Right cardiac atrium (tissue), 5 donors: ENCODE measurements around the gene UPK3A. TPM values are rescaled to one million over a fixed set of nuclear protein-coding genes. Genes with fewer than 3 reads are reported as not detected.
"Not testable (repeated sequence)": the region's sequence is repeated elsewhere in the genome, so short reads cannot be mapped to it uniquely, and the experiment has no call there.

Experiments used
- ATAC-seq, 2 donors: fragments of 200-7000 bp; cut with Tn5 transposase; one replicate each; pipeline versions ENCODE4 v1.8.0 to v1.9.1; 2020; ENCODE audit warnings: moderate library complexity in 2 of 2, mild to moderate bottlenecking in 1 of 2
- DNase-seq, 3 donors: peaks; one replicate each; pipeline ENCODE4 v3.0.0-alpha.2; 2020
- H3K27ac ChIP-seq: one replicate; pipeline ENCODE4 v1.5.1; 2013; ENCODE audit warnings: mild to moderate bottlenecking, low read length, control low read depth, moderate library complexity
- H3K27me3 ChIP-seq: one replicate; pipeline ENCODE4 v1.6.1; 2013; ENCODE audit not compliant: control insufficient read depth, insufficient read depth
- H3K4me1 ChIP-seq: one replicate; pipeline ENCODE4 v1.6.1; 2013; ENCODE audit warnings: low read length; ENCODE audit not compliant: control insufficient read depth, insufficient read depth
- H3K4me3 ChIP-seq: one replicate; pipeline ENCODE4 v1.5.1; 2013; ENCODE audit warnings: low read length, control low read depth
- H3K9me3 ChIP-seq: one replicate; pipeline ENCODE4 v1.6.1; 2013; ENCODE audit warnings: low read length; ENCODE audit not compliant: control insufficient read depth
- WGBS: extraction: QIAGEN DNeasy Blood & Tissue Kit; methylation state at CpG from one replicate; pipeline ENCODE4 v1.1.7; 2013; 5-methylcytosine and 5-hydroxymethylcytosine counted together
- intact Hi-C, 4 donors: fragments of 100-400 bp; cut with DNase I; formaldehyde crosslinking; loops; one replicate each; pipeline versions ENCODE4 v1.11.0 to v1.14.0; 2022 to 2023
- polyA plus RNA-seq: library from polyadenylated mRNA; stranded (reverse); fragments of 200-250 nt; gene quantifications from one replicate; pipeline ENCODE4 v1.2.3, GENCODE V29; 2013
- total RNA-seq, 4 donors: library from RNA; stranded (reverse); fragmentation: NEBNext Ultra II Directional; extraction: Animal tissue kit (Norgen Biotek cat#: 25700); gene quantifications; one replicate each; pipeline ENCODE4 v1.2.1, GENCODE V29; 2021
- donor health status: healthy with polysubstance abuse.
- donor health status: DM: no; HTN: yes; CAD: no.
- donor health status: DM: no; HTN: no; CAD: no.
- donor health status: DM: no; HTN: yes; CAD: no; lungs with severe emphysema.
- donor health status: DM: yes; HTN: yes; CAD: no.

Gene UPK3A
- total and polyA plus RNA-seq, 5 donors, result not detected

DNA sequence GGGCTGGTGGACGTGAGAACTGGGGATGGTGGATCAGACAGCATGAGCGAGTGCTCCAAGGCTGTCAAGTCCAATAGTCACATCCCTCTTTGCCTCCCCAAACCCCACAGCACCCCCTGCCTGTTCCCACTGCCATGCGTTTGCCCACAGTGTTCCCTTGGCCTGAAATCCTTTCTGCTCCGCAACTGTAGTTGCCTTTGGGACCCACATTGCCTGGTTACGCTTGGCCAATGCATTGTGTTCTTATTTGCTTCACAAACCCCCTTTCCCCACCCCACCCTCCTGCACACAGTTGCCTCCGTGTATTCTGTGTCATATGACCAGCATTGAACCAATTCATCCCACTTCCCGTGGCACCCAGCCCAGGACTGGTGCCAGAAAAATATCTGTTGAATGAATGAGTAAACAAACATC, 42.0 kb upstream of the UPK3A start:
- DNase-seq, result no peak
- Histone ChIP-seq H3K27me3 (no peaks in the 10 kb centered on the region), H3K9me3 (no peaks in the 10 kb centered on the region), H3K4me1 (no peaks in the 10 kb centered on the region), H3K4me3 (no peak overlapping the region), H3K27ac (no peak overlapping the region)
- intact Hi-C loops, result no loop called here
- ATAC-seq, result no peak
- WGBS, result 61% methylated on average over 7 of the region's 7 CpGs

DNA sequence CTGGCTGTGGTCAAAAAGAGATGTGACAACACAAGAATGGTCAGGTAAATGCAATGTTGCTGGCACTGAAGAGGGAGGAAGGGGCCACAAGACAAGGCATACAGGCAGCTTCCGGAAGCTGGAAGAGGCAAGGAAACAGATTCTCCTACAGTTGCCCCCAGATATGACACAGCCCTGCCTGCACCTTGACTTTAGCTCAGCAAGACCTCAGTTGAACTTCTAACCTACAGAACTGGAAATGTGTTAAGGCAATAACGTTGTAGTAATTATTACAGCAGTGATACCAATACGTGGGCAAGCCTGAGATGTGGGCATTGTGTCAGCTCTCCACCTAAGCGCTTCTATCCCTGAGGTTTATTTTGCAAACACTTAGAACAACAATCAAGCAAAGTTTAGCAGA, 39.8 kb upstream of the UPK3A start:
- H3K4me3 ChIP-seq, result no peak overlapping the region
- intact Hi-C loops, result no loop called here
- H3K9me3 ChIP-seq, result no peaks in the 10 kb centered on the region
- H3K27me3 ChIP-seq, result no peaks in the 10 kb centered on the region
- no peak for DNase-seq
- no peak overlapping the region for H3K27ac ChIP-seq
- ATAC-seq, result no peak
- H3K4me1 ChIP-seq, result no peaks in the 10 kb centered on the region
- 81% methylated on average over 4 of the region's 4 CpGs for WGBS

GRCh38 chr22:45246060-45246985, 38.4 kb upstream of the UPK3A start:
- Histone ChIP-seq H3K27ac (no peak overlapping the region), H3K9me3 (no peaks in the 10 kb centered on the region), H3K27me3 (no peaks in the 10 kb centered on the region), H3K4me3 (no peak overlapping the region), H3K4me1 (no peaks in the 10 kb centered on the region)
- WGBS, result 66% methylated on average over 13 of the region's 13 CpGs
- DNase-seq (no peak), ATAC-seq (peak; percentile 34 to 63)
- intact Hi-C loops, result no loop called here

DNA sequence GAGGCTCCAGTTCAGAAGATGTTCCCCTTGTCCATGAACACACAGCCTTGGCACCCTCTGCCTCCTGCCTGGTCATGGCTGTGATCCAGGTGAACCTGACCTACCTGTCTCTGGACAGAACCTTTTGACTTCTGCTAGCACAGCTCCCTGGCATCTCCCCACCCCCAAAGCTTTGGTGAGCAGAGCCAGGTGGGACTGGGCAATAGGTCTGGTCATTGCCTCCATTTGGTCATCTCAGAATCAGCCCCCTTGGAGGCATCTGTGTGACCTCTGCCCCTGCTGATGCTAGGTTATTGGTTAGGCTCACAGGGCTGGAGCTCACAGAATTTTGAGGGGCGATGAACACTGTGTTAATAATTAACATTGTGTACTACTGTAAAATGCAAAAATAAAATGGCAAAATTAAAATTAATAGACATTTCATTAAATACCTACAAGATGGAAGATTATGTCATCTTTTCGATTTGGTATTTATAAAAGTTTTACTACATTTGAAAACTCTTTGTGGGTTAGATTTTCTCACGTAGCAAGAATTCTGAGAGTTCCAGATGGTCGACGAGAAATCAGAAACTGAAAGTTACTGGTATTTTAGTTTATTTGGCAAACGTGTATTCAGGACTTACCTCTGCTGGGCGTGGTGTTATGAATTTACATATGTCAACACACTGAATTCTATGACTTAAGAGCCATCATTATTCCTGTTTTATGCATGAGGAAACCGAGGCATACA, 35.8 kb upstream of the UPK3A start:
- Histone ChIP-seq H3K9me3 (no peaks in the 10 kb centered on the region), H3K27ac (no peak overlapping the region), H3K4me3 (no peak overlapping the region), H3K27me3 (no peaks in the 10 kb centered on the region), H3K4me1 (no peaks in the 10 kb centered on the region)
- ATAC-seq, result no peak
- intact Hi-C loops, result no loop called here
- no peak for DNase-seq
- WGBS, result 72% methylated on average over 8 of the region's 8 CpGs

- H3K27ac ChIP-seq, result no peak overlapping the region
- 73% methylated on average over 8 of the region's 8 CpGs for WGBS
- intact Hi-C loops, result no loop called here
These were observed 32.9 kb upstream of the UPK3A start for GRCh38 chr22:45251825-45252224.

GRCh38 chr22:45253039-45253641, 31.6 kb upstream of the UPK3A start:
- ATAC-seq (no peak), DNase-seq (peak in 1 of 3 donors; percentile 18)
- WGBS, result 73% methylated on average over 10 of the region's 10 CpGs
- Histone ChIP-seq H3K4me1 (no peaks in the 10 kb centered on the region), H3K27ac (no peak overlapping the region), H3K9me3 (no peaks in the 10 kb centered on the region), H3K27me3 (no peaks in the 10 kb centered on the region), H3K4me3 (no peak overlapping the region)
- intact Hi-C loops, result no loop called here

More at GRCh38 chr22:45251825-45252224, 32.9 kb upstream of the UPK3A start:
- Histone ChIP-seq H3K9me3 (no peaks in the 10 kb centered on the region), H3K4me1 (no peaks in the 10 kb centered on the region), H3K27me3 (no peaks in the 10 kb centered on the region), H3K4me3 (no peak overlapping the region)
- DNase-seq, result no peak
- ATAC-seq, result no peak

DNA sequence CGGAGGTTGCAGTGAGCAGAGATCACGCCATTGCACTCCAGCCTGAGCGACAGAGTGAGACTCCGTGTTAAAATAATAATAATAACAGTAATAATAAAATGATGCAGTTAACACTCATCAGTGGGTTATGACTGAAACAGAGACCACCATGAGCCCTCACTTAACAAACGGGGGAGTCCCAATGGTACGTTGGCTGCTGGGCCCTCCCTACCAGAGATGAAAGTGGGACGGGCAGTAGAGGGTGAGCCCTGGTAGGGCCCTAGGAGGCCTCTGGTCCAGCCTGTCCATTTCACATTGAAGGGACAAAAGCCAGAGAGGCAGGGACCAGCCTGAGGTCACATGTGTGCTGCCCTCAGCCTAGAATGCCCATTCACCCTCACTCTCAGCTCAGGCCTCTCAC, 30.4 kb upstream of the UPK3A start:
- Histone ChIP-seq H3K27me3 (no peaks in the 10 kb centered on the region), H3K9me3 (no peaks in the 10 kb centered on the region), H3K4me1 (no peaks in the 10 kb centered on the region), H3K4me3 (no peak overlapping the region), H3K27ac (no peak overlapping the region)
- WGBS, result 92% methylated on average over 7 of the region's 7 CpGs
- ATAC-seq (no peak), DNase-seq (no peak)
- intact Hi-C loops, result no loop called here

DNA sequence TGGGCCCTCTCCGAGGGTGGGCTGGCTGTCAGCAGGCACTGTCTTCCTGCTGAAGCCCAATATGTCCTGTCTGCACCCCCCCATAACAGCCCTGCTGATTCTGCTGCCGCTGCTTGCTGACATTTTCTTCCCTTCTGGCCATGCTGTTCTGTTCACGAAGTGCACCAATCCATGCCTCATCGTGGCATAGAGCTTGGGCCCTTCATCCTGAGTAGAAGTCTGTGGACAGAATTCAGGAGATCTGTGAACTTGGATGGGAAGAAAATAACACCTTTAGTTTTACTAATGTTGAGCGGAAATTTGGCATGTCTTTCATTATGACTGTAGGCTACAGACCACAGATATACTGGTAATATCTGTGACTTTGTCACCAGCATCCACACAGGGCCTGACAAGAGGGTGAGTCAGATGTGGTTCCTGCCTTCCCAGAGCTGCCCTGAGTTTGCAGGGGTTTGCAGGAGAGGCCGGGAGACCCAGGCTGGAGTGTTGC, 29.9 kb upstream of the UPK3A start:
- WGBS, result 81% methylated on average over 6 of the region's 6 CpGs
- no peaks in the 10 kb centered on the region for H3K27me3 ChIP-seq
- H3K9me3 ChIP-seq, result no peaks in the 10 kb centered on the region
- no peak overlapping the region for H3K4me3 ChIP-seq
- intact Hi-C loops, result no loop called here
- H3K27ac ChIP-seq, result no peak overlapping the region
- ATAC-seq, result no peak
- H3K4me1 ChIP-seq, result no peaks in the 10 kb centered on the region
- DNase-seq, result peak in 1 of 3 donors; percentile 35

GRCh38 chr22:45257941-45258340, 26.8 kb upstream of the UPK3A start:
- H3K4me3 ChIP-seq, H3K27me3 ChIP-seq, H3K4me1 ChIP-seq, ATAC-seq, H3K9me3 ChIP-seq, intact Hi-C loops, H3K27ac ChIP-seq: not testable (repeated sequence)
- DNase-seq, result peak in 1 of 3 donors; percentile 1
- WGBS, result 86% methylated on average over 4 of the region's 4 CpGs

- ATAC-seq (no peak), DNase-seq (peak in 1 of 3 donors; percentile 26)
- WGBS, result 75% methylated on average over 10 of the region's 10 CpGs
- Histone ChIP-seq H3K27ac (no peak overlapping the region), H3K4me3 (no peak overlapping the region), H3K9me3 (no peaks in the 10 kb centered on the region), H3K4me1 (no peaks in the 10 kb centered on the region), H3K27me3 (no peaks in the 10 kb centered on the region)
- intact Hi-C loops, result loop anchor here in 2 of 4 donors (10.0 kb wide), 2 partner anchors 155 to 295 kb away; no protein-coding TSS in a partner anchor
These were observed 24.9 kb upstream of the UPK3A start for GRCh38 chr22:45259754-45260394.
